Astrocyte of the spinal cord (primary cell): Measurements from ENCODE around the gene VWA7.

Source experiments
- DNase-seq: peaks from one replicate; pipeline ENCODE4 v3.0.0; 2011; ENCODE audit warnings: low read depth, low spot score
- H3K4me3 ChIP-seq: 2 replicates; pipeline ENCODE4 v1.5.1; 2011; ENCODE audit warnings: low read depth, mild to moderate bottlenecking, low read length, moderate library complexity
- CTCF ChIP-seq: IDR thresholded peaks from 2 replicates; pipeline ENCODE4 v1.5.1; 2012; ENCODE audit warnings: low read depth, mild to moderate bottlenecking, low read length, inconsistent platforms
- in situ Hi-C: cut with HindIII; loops from 2 replicates; pipeline ENCODE4 v1.10.0; 2017; ENCODE audit warnings: low sequenced_read_pairs

The VWA7 gene

GRCh38 chr6:31717499-31718222 is 59.5 kb downstream of the VWA7 start:
- TF ChIP-seq CTCF = no peak
- H3K4me3 ChIP-seq = no peak overlapping the region
- in situ Hi-C loops = no loop called here
- no peak for DNase-seq
